ENCODE results near the gene VCAM1.
"Not testable (repeated sequence)": the region's sequence is repeated elsewhere in the genome, so short reads cannot be mapped to it uniquely, and the experiment has no call there.

VCAM1 gene

DNA sequence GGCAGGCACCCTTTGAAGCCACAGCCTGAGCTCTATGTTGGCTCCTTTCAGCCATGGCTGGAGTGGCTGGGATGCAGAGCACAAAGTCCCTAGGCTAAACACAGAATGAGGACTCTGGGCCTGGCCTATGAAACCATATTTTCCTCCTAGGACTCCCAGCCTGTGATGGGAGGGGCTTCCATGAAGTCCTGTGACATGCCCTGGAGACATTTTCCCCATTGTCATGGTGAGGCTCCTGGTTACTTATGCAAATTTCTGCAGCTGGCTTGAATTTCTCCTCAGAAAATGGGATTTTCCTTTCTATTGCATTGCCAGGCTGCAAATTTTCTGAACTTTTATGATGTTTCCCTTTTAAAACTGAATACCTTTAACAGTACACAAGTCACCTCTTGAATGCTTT lies 61.3 kb downstream of the VCAM1 start:
- no peak for DNase-seq

DNA sequence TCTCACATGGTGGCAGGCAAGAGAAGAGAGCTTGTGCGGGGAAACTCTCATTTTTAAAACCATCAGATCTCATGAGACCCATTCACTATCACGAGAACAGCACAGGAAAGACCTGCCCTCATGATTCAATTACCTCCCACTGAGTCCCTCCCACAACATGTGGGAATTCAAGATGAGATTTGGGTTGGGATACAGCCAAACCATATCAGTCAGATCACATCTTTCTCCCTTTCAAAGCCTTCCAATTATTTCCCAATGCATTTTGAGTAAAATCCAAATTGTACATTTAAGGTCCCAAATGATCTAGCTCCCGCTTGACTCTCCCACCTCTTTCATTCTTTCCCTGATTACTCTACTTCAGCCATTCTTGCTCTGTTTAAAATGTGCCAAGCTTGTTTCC lies 62.2 kb downstream of the VCAM1 start:
- DNase-seq = not testable (repeated sequence)

DNA sequence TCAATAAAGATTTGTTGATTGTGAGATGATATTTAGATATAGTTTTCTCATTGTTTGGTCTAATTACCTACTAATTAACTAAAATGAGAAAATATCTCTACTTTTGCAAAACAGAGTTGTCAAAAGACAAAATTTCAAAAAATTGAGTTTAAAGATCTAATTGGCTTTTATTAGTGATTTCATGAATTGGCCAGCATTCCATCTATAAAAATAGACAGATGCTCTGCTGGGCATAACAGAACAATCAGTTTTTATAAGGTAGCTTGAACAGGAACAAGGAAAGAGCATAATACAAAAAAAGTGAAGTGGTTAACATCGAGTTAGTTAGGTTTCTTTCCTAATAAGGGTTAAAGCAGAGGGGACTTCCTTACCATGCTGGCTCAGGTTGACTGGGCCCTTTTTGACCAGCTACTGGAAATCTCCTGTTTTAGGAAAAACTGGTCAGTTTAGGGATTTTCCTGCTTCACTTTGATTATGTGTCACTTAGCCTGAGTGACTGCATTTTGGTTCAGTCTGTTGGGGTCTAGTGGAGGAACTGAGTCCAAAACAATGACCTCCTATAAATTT lies 63.0 kb downstream of the VCAM1 start:
- DNase-seq = no peak

DNA sequence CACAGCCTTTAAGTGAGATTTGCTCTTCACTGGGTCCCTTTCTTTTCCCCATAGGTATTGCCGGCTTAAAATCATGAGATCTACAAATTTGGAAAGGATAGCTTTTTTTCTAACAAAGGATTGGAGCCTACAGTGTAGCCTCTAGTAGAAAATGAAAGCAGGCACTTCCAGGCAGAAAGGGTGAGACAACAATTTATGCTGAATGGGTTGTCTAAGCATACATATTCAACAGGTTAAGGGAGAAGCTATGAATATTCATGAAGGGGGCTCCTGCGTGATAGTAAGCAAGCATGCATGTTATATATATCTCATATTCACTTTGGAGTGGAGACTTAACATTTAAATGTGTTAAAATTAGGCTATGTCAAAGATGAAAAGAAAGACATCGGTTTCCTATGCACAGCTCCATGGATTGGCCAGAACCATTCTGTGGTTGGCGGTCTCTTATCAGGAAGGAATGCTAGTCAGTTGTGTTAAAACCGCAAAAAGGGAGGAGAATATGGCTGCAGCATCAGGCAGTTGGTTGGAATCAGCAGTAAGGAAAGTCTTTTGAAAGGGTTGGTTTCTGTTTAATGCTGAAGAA lies 66.0 kb downstream of the VCAM1 start:
- no peak for DNase-seq

DNA sequence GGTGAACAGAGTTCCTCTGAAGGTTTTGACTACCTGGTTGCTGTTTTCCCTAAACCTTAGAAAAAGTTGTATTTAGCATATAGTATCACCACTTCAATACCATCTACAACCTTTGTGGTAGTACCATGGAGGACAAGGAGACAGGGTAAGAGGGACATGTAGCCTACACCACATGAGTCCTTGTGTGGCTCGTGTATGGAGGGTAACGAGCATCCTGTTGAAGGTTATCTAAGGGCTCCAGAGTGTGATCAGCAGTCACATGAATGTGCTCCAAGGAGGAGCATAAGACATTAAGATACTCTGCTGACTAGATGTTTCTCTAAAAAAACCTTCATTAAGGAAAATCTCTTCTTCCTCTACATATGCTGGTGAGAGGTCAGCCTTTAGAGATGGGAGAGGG lies 67.3 kb downstream of the VCAM1 start:
- no peak for DNase-seq
